BLaER1 treated with 17β-estradiol and CSF1 and Interleukin-3, amounts not matched to agents 10 nM and 100 nM (cell line): Measurements from ENCODE around the gene EFNA1.
A peak's percentile ranks its signal among the peaks of the same experiment; 100 is the strongest.

Experiments
- H3K27ac ChIP-seq, 11 experiments: shearing (Covaris generic); formaldehyde crosslinking; 2 replicates each; pipeline ENCODE4 v1.8.1; 2022
- H3K27me3 ChIP-seq, 11 experiments: shearing (Covaris generic); formaldehyde crosslinking; 2 replicates each; pipeline ENCODE4 v1.8.1; 2022
- H3K36me3 ChIP-seq, 11 experiments: shearing (Covaris generic); formaldehyde crosslinking; 2 replicates each; pipeline ENCODE4 v1.8.1; 2022
- H3K4me1 ChIP-seq, 10 experiments: shearing (Covaris generic); formaldehyde crosslinking; 2 replicates each; pipeline ENCODE4 v1.8.1; 2022
- H3K4me2 ChIP-seq, 11 experiments: shearing (Covaris generic); formaldehyde crosslinking; 2 replicates each; pipeline ENCODE4 v1.8.1; 2022
- H3K4me3 ChIP-seq, 10 experiments: shearing (Covaris generic); formaldehyde crosslinking; 2 replicates each; pipeline ENCODE4 v1.8.1; 2022
- H3K9ac ChIP-seq, 11 experiments: shearing (Covaris generic); formaldehyde crosslinking; 2 replicates each; pipeline ENCODE4 v1.8.1; 2022
- H3K9me3 ChIP-seq, 11 experiments: shearing (Covaris generic); formaldehyde crosslinking; replicated peaks in 1 of 11; 2 replicates each; pipeline ENCODE4 v1.8.1; 2022
- H4K20me1 ChIP-seq, 11 experiments: shearing (Covaris generic); formaldehyde crosslinking; 2 replicates each; pipeline ENCODE4 v1.8.1; 2022
- Cebpa-rat ChIP-seq, 11 experiments: shearing (Covaris generic); IDR thresholded peaks; 2 replicates each; pipeline ENCODE4 v1.8.1; 2022

Gene EFNA1

GRCh38 chr1:155131856-155132255, 4.2 kb downstream of the EFNA1 start:
- Histone ChIP-seq H3K4me3 (no peak overlapping the region), H3K4me2 (peak overlapping the region in 6 of 11 experiments; percentile 5 to 100 (median 34); a peak in 7 of 22 replicates), H3K27ac (no peak overlapping the region), H4K20me1 (peaks cover 0 to 3% (median 0%) of the 10 kb centered on the region in 11 experiments; a peak in 4 of 22 replicates), H3K27me3 (peaks cover 13 to 29% (median 16%) of the 10 kb centered on the region in 11 experiments), H3K36me3 (peaks cover 0 to 37% (median 27%) of the 10 kb centered on the region in 11 experiments; a peak in 15 of 22 replicates), H3K4me1 (peaks cover 52 to 73% (median 66%) of the 10 kb centered on the region in 10 experiments), H3K9ac (0 out of 22 replicates have a peak overlapping the region, but pooled peaks of 1 of the 11 experiments have one; percentile 2), H3K9me3 (no peaks in the 10 kb centered on the region)
- no peak for TF ChIP-seq Cebpa-rat (IDR thresholded peaks at IDR 0.05)

- H3K27ac ChIP-seq, result peak overlapping the region in 2 of 11 experiments; percentile 93 to 97; a peak in 2 of 22 replicates
- no peak overlapping the region for H3K4me3 ChIP-seq
- H3K9ac ChIP-seq, result peak overlapping the region in 4 of 11 experiments; percentile 3 to 88 (median 70); a peak in 3 of 22 replicates
- peaks cover 57 to 76% (median 68%) of the 10 kb centered on the region in 10 experiments for H3K4me1 ChIP-seq
- peaks cover 0 to 10% (median 0%) of the 10 kb centered on the region in 11 experiments; a peak in 6 of 22 replicates for H3K27me3 ChIP-seq
- peaks cover 0 to 16% (median 0%) of the 10 kb centered on the region in 11 experiments; a peak in 6 of 22 replicates for H4K20me1 ChIP-seq
- TF ChIP-seq Cebpa-rat (IDR thresholded peaks at IDR 0.05), result no peak
- peaks cover 13 to 54% (median 41%) of the 10 kb centered on the region in 11 experiments for H3K36me3 ChIP-seq
- no peaks in the 10 kb centered on the region for H3K9me3 ChIP-seq
- H3K4me2 ChIP-seq, result peak overlapping the region in 6 of 11 experiments; percentile 81 to 99 (median 96); a peak in 8 of 22 replicates
These were observed 6.2 kb downstream of the EFNA1 start for GRCh38 chr1:155133799-155134281.

GRCh38 chr1:155134322-155134721, 6.6 kb downstream of the EFNA1 start:
- Histone ChIP-seq H3K9ac (peak overlapping the region in 9 of 11 experiments; percentile 4 to 94 (median 84); a peak in 11 of 22 replicates), H3K9me3 (no peaks in the 10 kb centered on the region), H3K4me2 (peak overlapping the region; percentile 81 to 99 (median 94); a peak in 19 of 22 replicates), H3K27me3 (peaks cover 0 to 7% (median 0%) of the 10 kb centered on the region in 11 experiments; a peak in 2 of 22 replicates), H3K4me3 (0 out of 20 replicates have a peak overlapping the region, but pooled peaks of 1 of the 10 experiments have one; percentile 73), H3K27ac (peak overlapping the region in 9 of 11 experiments; percentile 84 to 97 (median 93); a peak in 12 of 22 replicates), H3K36me3 (peaks cover 13 to 57% (median 41%) of the 10 kb centered on the region in 11 experiments), H4K20me1 (peaks cover 0 to 16% (median 0%) of the 10 kb centered on the region in 11 experiments; a peak in 6 of 22 replicates), H3K4me1 (peaks cover 57 to 76% (median 68%) of the 10 kb centered on the region in 10 experiments)
- TF ChIP-seq Cebpa-rat (IDR thresholded peaks at IDR 0.05), result no peak

GRCh38 chr1:155134880-155135414, 7.3 kb downstream of the EFNA1 start:
- peak overlapping the region; percentile 80 to 97 (median 91) for H3K27ac ChIP-seq

GRCh38 chr1:155135415-155136028, 7.8 kb downstream of the EFNA1 start, which contains the start of gene SLC50A1:
SLC50A1 (plus strand) TSS chr1:155135852; CDS start chr1:155135912, 60 bp downstream.
- peak within 1 kb of the TSS; percentile 79 to 94 (median 88) for H3K9ac ChIP-seq
- peak within 1 kb of the TSS; percentile 68 to 81 (median 72) for H3K4me3 ChIP-seq
- H3K27me3 ChIP-seq, result no peaks in the 10 kb centered on the region
- no peaks in the 10 kb centered on the region for H3K9me3 ChIP-seq
- H4K20me1 ChIP-seq, result peaks cover 0 to 16% (median 0%) of the 10 kb centered on the region in 11 experiments; a peak in 6 of 22 replicates
- no peak for TF ChIP-seq Cebpa-rat (IDR thresholded peaks at IDR 0.05)
- H3K4me1 ChIP-seq, result peaks cover 51 to 69% (median 63%) of the 10 kb centered on the region in 10 experiments
- H3K36me3 ChIP-seq, result peaks cover 13 to 57% (median 41%) of the 10 kb centered on the region in 11 experiments
- H3K4me2 ChIP-seq, result peak within 1 kb of the TSS; percentile 81 to 99 (median 94)
- H3K27ac ChIP-seq, result peak within 1 kb of the TSS; percentile 80 to 97 (median 91)

More at GRCh38 chr1:155134880-155135414, 7.3 kb downstream of the EFNA1 start:
- peaks cover 0 to 1% (median 0%) of the 10 kb centered on the region in 11 experiments; a peak in 1 of 22 replicates for H3K27me3 ChIP-seq
- H3K9me3 ChIP-seq, result no peaks in the 10 kb centered on the region
- H4K20me1 ChIP-seq, result peaks cover 0 to 16% (median 0%) of the 10 kb centered on the region in 11 experiments; a peak in 6 of 22 replicates
- peak overlapping the region; percentile 79 to 94 (median 88) for H3K9ac ChIP-seq
- peaks cover 54 to 73% (median 68%) of the 10 kb centered on the region in 10 experiments for H3K4me1 ChIP-seq
- TF ChIP-seq Cebpa-rat (IDR thresholded peaks at IDR 0.05), result no peak
- peak overlapping the region; percentile 68 to 81 (median 72) for H3K4me3 ChIP-seq
- H3K36me3 ChIP-seq, result peaks cover 13 to 57% (median 41%) of the 10 kb centered on the region in 11 experiments
- peak overlapping the region; percentile 81 to 99 (median 94) for H3K4me2 ChIP-seq

GRCh38 chr1:155136748-155137147, 9.1 kb downstream of the EFNA1 start:
- Histone ChIP-seq H3K4me1 (peaks cover 46 to 60% (median 56%) of the 10 kb centered on the region in 10 experiments), H3K36me3 (peaks cover 13 to 49% (median 33%) of the 10 kb centered on the region in 11 experiments)

GRCh38 chr1:155137154-155137949, 9.7 kb downstream of the EFNA1 start:
- H3K9ac ChIP-seq, result peak overlapping the region; percentile 79 to 94 (median 88); a peak in 21 of 22 replicates
- no peaks in the 10 kb centered on the region for H3K27me3 ChIP-seq
- H3K36me3 ChIP-seq, result peaks cover 13 to 45% (median 29%) of the 10 kb centered on the region in 11 experiments
- H3K4me2 ChIP-seq, result peak overlapping the region; percentile 81 to 99 (median 94)
- H3K4me1 ChIP-seq, result peaks cover 45 to 56% (median 53%) of the 10 kb centered on the region in 10 experiments
- TF ChIP-seq Cebpa-rat (IDR thresholded peaks at IDR 0.05), result no peak
- H4K20me1 ChIP-seq, result peaks cover 0 to 16% (median 0%) of the 10 kb centered on the region in 11 experiments; a peak in 6 of 22 replicates
- H3K9me3 ChIP-seq, result peaks cover 0 to 16% (median 0%) of the 10 kb centered on the region in 11 experiments; a peak in 6 of 22 replicates
- H3K4me3 ChIP-seq, result peak overlapping the region; percentile 68 to 81 (median 72)
- peak overlapping the region in 10 of 11 experiments; percentile 80 to 97 (median 90); a peak in 20 of 22 replicates for H3K27ac ChIP-seq

More at GRCh38 chr1:155136748-155137147, 9.1 kb downstream of the EFNA1 start:
- Histone ChIP-seq H3K27ac (peak overlapping the region in 10 of 11 experiments; percentile 80 to 97 (median 90); a peak in 20 of 22 replicates), H4K20me1 (peaks cover 0 to 16% (median 0%) of the 10 kb centered on the region in 11 experiments; a peak in 6 of 22 replicates), H3K27me3 (no peaks in the 10 kb centered on the region), H3K9me3 (peaks cover 0 to 10% (median 0%) of the 10 kb centered on the region in 11 experiments; a peak in 6 of 22 replicates), H3K4me3 (peak overlapping the region; percentile 68 to 81 (median 72)), H3K4me2 (peak overlapping the region; percentile 81 to 99 (median 94)), H3K9ac (peak overlapping the region; percentile 79 to 94 (median 88))
- no peak for TF ChIP-seq Cebpa-rat (IDR thresholded peaks at IDR 0.05)
